HG02588 (cell line): Measurements from ENCODE around the gene ZNF544.

Experiments
- ATAC-seq: cut with Tn5 transposase; IDR thresholded peaks from one replicate; pipeline ENCODE4 v1.9.1; 2021; ENCODE audit warnings: mild to moderate bottlenecking, moderate library complexity; ENCODE audit not compliant: unreplicated experiment

Gene ZNF544

DNA sequence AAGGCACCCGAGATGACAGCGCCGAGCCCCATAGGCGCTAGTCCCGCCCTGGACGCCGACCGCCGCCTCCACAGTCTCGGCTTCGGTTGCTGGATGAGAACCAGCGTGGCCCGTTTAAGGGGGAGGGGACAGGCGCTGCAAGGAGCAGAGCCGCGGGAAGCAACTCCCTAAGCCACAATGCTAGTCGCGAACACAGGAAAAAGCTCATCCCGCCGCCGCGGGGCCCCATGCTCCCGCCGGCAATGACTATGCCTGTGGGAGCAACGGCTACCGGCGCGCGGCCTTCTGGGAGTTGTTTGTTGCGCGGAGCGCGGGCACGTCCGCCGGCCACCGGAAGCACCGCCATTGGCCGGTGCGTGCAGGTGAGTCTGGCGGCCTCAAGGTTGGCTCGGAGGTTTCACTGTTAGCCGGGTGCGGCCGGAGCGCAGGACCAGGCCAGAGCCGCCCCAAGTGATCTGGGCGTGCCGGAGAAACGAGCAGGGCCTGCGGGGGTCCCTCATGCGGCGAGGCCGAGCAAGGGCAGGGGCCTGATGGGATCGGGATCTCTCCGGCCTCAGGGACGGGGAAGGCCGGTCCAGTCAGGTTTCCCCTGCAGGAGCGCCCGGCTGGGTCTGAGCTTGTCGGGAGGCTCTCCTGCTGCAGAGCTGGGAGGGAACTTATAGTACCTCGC lies at the start of gene ZNF544:
Gene ZNF544 (plus strand): TSS at position 330 of the 670 bp plus-strand sequence. CDS start 15,110 bp downstream, outside the sequence.
- peak; percentile 83 for ATAC-seq

DNA sequence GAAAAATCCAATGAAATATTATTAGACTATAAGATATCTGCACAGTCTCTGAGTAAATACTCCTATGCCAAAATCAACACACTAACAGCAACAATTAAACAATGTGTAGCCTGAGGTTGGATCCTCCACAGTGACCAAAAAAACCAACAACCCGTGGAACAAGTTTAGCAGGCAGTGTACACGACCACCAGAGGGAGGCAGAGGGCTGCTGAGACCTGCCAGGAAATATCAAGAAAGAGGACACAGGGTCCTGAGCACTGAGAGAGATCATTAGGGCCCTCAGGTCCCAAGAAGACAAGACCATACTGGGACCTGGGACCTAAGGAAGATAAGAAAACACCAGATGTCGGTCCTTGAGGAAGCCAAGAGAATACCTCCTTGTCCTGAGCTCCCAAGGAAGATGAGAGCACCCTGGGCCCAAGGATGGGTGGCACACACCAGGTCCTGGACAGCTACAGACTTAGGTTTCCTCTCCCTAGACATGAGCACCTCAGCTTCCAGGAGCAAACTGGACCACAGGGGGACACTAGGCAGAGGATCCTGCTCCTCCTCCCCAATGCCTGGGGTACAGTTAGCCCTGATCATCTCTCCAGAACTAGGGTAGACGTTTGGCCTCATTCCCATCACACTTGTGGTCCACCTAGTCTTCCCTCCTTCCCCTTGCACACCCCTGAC lies 46.7 kb upstream of the ZNF544 start:
- ATAC-seq, result no peak

- no peak for ATAC-seq
Measured at GRCh38 chr19:58182577-58182988, 46.1 kb upstream of the ZNF544 start.

DNA sequence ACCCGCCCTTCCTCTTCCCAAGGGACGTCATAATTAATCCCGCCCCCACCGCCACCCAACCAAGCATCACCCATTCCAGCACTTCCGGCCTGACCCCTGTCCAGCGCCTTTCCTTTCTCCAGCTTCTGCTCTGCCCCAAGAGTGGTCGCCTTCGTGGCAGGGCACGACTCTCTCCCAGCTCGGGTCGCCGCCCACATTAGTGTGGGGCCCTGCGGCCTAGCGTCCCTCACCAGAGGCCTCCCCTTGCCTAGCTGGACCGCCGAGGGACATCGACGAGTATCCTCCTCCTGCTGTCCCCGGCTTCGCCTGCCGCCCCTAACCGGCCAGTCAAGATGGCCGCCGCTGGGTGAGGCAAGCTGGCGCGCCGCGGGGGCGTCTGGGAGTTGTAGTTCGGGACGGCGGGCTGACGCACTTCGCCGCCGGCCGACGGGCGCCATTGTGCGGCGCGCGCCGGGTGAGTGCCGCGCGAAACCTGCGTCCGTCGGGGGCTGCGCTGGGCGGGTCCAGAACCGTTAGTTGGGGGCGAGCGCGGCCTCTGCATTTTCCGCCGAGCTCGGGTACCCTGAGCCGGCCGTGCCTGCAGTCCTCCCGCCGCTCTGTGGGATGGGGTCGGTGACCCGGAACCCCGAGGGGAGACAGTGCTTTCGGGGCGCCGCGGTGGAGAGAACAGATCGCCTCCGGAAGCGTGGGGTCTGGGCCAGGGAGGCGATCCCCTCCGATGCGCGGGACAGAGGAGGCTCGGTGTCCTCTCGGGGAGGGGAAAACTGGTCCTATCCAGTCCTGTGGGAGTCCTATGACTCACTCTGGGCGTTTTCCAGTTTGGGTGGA lies 45.5 kb upstream of the ZNF544 start, which contains the start of gene ZNF274:
Gene ZNF274 (plus strand): TSS at position 73 of the 828 bp plus-strand sequence. CDS start 905 bp downstream, outside the sequence.
- ATAC-seq, result peak; percentile 85

DNA sequence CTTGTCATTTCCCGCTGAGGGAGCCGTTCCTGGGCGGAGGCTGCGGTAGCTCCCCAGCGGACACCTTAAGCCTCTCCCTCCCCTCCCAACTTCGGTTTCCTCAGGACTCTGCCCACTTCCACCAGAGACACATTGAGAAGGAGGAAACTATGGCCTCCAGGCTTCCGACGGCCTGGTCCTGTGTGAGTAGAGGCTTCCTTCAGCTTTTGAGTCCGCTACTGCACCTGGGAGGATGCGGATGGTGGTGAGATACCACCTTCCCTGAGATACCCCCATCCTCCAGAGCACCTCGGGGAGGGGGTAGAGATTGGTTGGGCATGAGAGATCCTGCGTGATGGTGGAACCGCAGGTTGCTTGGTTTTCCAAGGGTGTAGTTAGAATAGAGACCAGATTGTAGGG lies 44.9 kb upstream of the ZNF544 start:
- no peak for ATAC-seq

DNA sequence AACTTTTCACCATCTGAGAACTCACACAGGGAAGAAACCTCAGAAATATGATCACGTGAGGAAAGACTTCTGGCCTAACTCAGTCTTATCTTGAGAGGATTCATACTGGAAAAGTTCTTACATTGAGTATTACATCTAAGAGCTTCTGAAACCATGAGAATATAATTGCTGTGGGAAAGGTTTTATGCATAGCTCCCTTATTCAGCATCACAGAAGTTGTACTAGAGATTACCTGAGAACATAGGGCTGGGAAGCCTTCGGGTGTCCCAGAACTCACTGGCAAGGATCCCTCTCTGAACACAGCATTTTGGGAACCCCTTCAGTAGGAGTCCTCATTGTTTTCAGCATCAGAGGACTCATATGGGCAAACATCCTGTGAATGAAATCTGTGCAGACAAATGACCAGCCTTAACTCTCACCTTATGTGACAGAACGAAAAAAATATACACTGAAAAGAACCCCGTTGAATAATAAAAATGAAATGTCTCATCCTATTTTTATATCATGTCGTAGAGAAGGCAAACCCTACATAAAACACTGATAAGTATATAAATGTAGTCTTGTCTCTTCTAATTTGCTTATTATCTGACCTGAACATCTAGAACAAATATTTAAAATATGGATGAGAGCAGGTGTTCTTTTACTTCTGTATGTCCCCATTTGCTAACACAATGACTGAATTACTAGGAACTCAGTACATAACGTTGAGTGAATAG lies 31.7 kb upstream of the ZNF544 start:
- ATAC-seq, result no peak

- ATAC-seq, result no peak
Measured at GRCh38 chr19:58203814-58204475, 24.8 kb upstream of the ZNF544 start.

DNA sequence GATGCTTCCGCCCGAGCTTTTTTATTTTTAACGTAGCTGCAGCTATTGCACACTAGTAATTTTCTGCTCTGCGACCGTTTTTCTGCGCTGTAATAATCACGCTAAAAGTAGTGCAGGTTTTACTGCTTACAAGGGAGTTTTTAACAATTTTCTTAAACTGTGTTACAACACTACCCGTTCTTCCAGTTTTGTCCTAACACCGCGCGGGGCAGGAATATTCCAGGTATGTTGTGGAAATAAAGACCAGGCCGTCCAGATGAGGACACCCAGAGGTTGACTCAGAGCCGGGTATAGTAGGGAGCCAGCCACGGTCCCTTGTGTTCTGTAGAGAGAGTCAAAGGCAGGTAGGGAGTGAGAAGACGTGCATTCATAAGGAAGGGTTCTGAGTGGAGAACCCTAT lies 24.1 kb upstream of the ZNF544 start:
- no peak for ATAC-seq

DNA sequence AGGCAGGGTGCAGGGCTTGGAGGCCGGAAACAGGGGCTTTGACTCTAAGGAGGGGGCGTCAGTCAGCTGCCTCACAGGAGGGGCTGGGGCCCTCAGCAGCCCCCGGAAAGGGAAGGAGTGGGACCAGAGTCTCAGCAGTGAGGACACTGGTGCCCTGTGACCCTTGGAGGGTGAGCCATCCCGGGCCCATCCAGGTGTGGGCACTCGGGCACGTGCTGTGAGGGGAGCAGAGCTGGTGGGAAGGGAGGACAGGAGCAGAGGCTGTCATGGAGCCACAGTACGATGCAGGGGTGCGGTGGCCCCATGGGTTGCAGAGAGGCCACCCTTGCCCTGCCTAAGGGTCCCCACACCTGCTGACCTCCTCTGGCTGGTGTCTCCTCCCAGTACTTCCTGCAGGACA lies 19.1 kb upstream of the ZNF544 start:
- no peak for ATAC-seq

DNA sequence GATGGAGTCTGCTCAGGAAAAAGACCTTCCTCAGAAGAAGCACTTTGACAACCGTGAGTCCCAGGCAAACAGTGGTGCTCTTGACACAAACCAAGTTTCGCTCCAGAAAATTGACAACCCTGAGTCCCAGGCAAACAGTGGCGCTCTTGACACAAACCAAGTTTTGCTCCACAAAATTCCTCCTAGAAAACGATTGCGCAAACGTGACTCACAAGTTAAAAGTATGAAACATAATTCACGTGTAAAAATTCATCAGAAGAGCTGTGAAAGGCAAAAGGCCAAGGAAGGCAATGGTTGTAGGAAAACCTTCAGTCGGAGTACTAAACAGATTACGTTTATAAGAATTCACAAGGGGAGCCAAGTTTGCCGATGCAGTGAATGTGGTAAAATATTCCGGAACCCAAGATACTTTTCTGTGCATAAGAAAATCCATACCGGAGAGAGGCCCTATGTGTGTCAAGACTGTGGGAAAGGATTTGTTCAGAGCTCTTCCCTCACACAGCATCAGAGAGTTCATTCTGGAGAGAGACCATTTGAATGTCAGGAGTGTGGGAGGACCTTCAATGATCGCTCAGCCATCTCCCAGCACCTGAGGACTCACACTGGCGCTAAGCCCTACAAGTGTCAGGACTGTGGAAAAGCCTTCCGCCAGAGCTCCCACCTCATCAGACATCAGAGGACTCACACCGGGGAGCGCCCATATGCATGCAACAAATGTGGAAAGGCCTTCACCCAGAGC lies 16.2 kb upstream of the ZNF544 start:
- no peak for ATAC-seq

GRCh38 chr19:58213075-58213369 lies 15.7 kb upstream of the ZNF544 start:
- ATAC-seq, result no peak

DNA sequence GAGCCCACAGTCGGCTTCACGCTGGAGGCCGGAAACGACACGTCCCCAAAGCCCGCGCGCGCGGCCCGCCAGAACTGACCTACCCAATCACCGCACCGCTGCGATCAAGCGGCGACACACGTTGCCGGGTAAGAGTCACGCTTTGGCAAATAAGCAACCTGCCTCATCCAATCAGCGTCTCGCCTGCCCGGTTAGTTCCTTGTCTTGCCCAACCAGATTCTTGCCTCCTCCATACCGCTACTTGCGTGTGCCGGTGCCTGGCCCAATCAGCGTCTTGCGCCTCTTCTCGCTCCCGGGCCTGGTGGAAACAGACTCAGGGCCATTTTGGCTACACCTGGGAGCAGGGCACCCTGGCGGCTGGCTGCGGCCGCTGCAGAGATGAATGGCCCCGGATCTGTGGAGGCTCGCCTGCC lies 11.6 kb upstream of the ZNF544 start:
- ATAC-seq, result no peak

DNA sequence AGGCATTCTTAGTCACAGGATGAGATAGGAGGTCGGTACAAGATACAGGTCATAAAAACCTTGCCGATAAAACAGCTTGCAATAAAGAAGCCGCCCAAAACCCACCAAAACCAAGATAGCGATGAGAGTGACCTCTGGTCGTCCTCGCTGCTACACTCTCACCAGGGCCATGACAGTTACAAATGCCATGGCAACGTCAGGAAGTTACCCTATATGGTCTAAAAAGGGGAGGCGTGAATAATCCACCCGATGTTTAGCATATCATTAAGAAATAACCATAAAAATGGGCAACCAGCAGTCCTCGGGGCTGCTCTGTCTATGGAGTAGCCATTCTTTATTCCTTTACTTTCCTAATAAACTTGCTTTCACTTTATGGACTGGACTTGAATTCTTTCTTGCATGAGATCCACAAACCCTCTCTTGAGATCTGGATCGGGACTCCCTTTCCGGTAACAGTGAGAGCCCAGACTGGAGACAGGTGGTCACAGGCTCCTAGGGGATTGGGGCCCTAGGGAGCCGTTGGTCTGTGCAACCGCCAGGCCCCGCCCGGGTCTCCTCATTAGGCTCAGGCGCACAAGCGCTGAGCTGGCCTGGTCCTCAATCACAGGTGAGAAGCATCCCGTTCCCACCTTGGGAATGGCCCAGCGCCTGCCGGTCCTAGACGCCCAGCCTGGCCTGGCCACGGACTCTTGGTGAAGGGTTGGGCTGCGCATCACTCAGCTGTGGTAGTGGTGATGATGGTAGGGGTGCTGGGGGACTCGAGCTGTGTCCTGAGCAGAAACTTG lies 10.9 kb upstream of the ZNF544 start:
- no peak for ATAC-seq

GRCh38 chr19:58218899-58219298 lies 9.8 kb upstream of the ZNF544 start:
- ATAC-seq, result no peak

DNA sequence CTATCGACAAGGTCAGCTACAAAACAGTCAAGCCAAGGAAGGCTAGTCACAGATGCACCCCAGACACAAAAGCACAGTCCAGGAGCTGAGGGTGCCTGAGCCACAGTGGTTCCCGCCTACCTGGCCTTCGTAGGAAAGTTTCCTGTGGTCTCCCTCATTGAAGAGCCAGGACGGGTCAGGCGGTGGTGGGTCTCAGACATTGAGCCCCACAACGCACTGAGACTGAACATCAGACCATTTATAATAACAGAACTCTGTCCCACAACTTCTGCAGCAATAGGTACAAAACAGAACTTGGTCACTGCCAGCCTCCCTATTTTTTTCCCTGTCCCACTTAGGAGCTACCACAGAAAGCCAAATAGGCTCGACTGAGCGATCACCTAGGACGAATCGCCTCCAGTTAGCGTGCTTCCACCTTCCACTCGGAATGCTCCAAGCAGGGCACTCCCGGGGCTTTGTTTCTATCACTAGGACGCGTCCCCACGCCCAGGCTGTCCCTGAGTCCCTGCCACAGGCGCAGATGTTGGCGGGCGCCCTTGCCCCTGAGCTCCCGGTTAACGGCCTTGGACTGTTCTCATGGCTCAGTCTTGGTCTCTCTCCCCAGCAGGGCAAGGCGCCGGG lies 640 bp upstream of the ZNF544 start:
- ATAC-seq, result no peak

- no peak for ATAC-seq
Measured at GRCh38 chr19:58229255-58229639, 533 bp downstream of the ZNF544 start.

- no peak for ATAC-seq
Measured at GRCh38 chr19:58237324-58237723, 8.6 kb downstream of the ZNF544 start.

GRCh38 chr19:58243351-58243750 lies 14.6 kb downstream of the ZNF544 start:
- ATAC-seq, result no peak

DNA sequence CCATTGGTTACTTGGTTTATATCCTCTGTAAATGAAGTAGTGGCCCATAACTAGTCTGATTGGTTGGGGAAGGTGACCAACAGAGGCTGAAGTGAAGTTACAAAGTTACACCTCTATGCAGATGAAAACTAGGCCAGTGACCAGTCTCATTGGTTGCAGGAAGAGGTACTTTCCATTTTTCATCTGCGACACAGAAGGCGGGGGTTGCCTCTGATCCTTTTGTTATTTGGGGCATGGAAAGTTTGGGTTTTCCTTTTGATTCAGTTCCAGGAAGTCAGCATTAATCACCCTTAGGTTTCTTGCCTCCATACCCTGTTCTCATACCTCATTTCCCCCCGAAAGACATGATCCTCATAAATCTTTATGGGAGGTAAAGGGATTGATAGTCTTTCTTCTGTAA lies 20.2 kb downstream of the ZNF544 start:
- ATAC-seq, result no peak
